HUES48 (cell line): ENCODE results near the gene NDUFV2.
A peak's percentile ranks its signal among the peaks of the same experiment; 100 is the strongest.

Source experiments
- H3K27ac ChIP-seq: one replicate; pipeline ENCODE4 v1.7.0; 2013; ENCODE audit warnings: low read depth, low read length, inconsistent platforms
- H3K27me3 ChIP-seq: 2 replicates; pipeline ENCODE4 v1.6.1; 2013; ENCODE audit warnings: mild to moderate bottlenecking, low read length; ENCODE audit not compliant: control insufficient read depth, insufficient read depth
- H3K36me3 ChIP-seq: 2 replicates; pipeline ENCODE4 v1.6.1; 2013; ENCODE audit warnings: low read length; ENCODE audit not compliant: control insufficient read depth, insufficient read depth
- H3K4me1 ChIP-seq: 2 replicates; pipeline ENCODE4 v1.6.1; 2013; ENCODE audit warnings: mild to moderate bottlenecking, low read length; ENCODE audit not compliant: control insufficient read depth, insufficient read depth
- H3K4me3 ChIP-seq: 2 replicates; pipeline ENCODE4 v1.5.1; 2013; ENCODE audit warnings: mild to moderate bottlenecking, low read depth, low read length
- H3K9ac ChIP-seq: 2 replicates; pipeline ENCODE4 v1.6.1; 2013; ENCODE audit warnings: mild to moderate bottlenecking, low read depth, low read length, moderate library complexity
- H3K9me3 ChIP-seq: 2 replicates; pipeline ENCODE4 v1.6.1; 2013; ENCODE audit warnings: low read length; ENCODE audit not compliant: control insufficient read depth, insufficient read depth

NDUFV2 gene

GRCh38 chr18:9136315-9137155 is 34.0 kb downstream of the NDUFV2 start, which contains the start of gene ANKRD12:
ANKRD12 (plus strand) TSS chr18:9136781; CDS start chr18:9182433, 45,652 bp downstream.
- peak within 1 kb of the TSS; percentile 91 for H3K9ac ChIP-seq
- H3K9me3 ChIP-seq, result no peaks in the 10 kb centered on the region
- H3K4me1 ChIP-seq, result peaks cover 7% of the 10 kb centered on the region
- H3K36me3 ChIP-seq, result peaks cover 34% of the 10 kb centered on the region
- H3K27me3 ChIP-seq, result no peaks in the 10 kb centered on the region
- peak within 1 kb of the TSS; percentile 100 for H3K4me3 ChIP-seq
- H3K27ac ChIP-seq, result peak within 1 kb of the TSS; percentile 98

GRCh38 chr18:9137168-9138066 is 34.9 kb downstream of the NDUFV2 start:
- Histone ChIP-seq H3K27me3 (no peaks in the 10 kb centered on the region), H3K9ac (peak overlapping the region; percentile 77), H3K4me3 (peak overlapping the region; percentile 100), H3K27ac (peak overlapping the region; percentile 98), H3K36me3 (peaks cover 26% of the 10 kb centered on the region), H3K4me1 (peaks cover 9% of the 10 kb centered on the region), H3K9me3 (no peaks in the 10 kb centered on the region)

- H3K4me1 ChIP-seq, result peaks cover 9% of the 10 kb centered on the region
- no peak overlapping the region for H3K9ac ChIP-seq
- H3K27ac ChIP-seq, result no peak overlapping the region
- H3K27me3 ChIP-seq, result no peaks in the 10 kb centered on the region
- no peak overlapping the region for H3K4me3 ChIP-seq
- no peaks in the 10 kb centered on the region for H3K9me3 ChIP-seq
- H3K36me3 ChIP-seq, result peaks cover 6% of the 10 kb centered on the region
Measured at GRCh38 chr18:9139400-9140039, 37.0 kb downstream of the NDUFV2 start.

GRCh38 chr18:9140381-9140780 is 37.9 kb downstream of the NDUFV2 start:
- H3K36me3 ChIP-seq, result no peaks in the 10 kb centered on the region
- H3K27ac ChIP-seq, result no peak overlapping the region
- H3K4me1 ChIP-seq, result peaks cover 9% of the 10 kb centered on the region
- H3K4me3 ChIP-seq, result no peak overlapping the region
- no peak overlapping the region for H3K9ac ChIP-seq
- no peaks in the 10 kb centered on the region for H3K9me3 ChIP-seq
- no peaks in the 10 kb centered on the region for H3K27me3 ChIP-seq

GRCh38 chr18:9140984-9141383 is 38.5 kb downstream of the NDUFV2 start:
- no peaks in the 10 kb centered on the region for H3K36me3 ChIP-seq
- no peaks in the 10 kb centered on the region for H3K9me3 ChIP-seq
- peaks cover 9% of the 10 kb centered on the region; the same call in 1 of the 2 replicates for H3K4me1 ChIP-seq
- H3K27me3 ChIP-seq, result no peaks in the 10 kb centered on the region
- no peak overlapping the region for H3K4me3 ChIP-seq
- no peak overlapping the region for H3K9ac ChIP-seq
- H3K27ac ChIP-seq, result no peak overlapping the region

- peaks cover 14% of the 10 kb centered on the region; the same call in 1 of the 2 replicates for H3K4me1 ChIP-seq
- no peak overlapping the region for H3K27ac ChIP-seq
- no peaks in the 10 kb centered on the region for H3K36me3 ChIP-seq
- no peaks in the 10 kb centered on the region for H3K9me3 ChIP-seq
- H3K9ac ChIP-seq, result no peak overlapping the region
- no peak overlapping the region for H3K4me3 ChIP-seq
- H3K27me3 ChIP-seq, result no peaks in the 10 kb centered on the region
Measured at GRCh38 chr18:9146224-9146623, 43.7 kb downstream of the NDUFV2 start.

GRCh38 chr18:9147440-9148202 is 45.1 kb downstream of the NDUFV2 start:
- Histone ChIP-seq H3K36me3 (no peaks in the 10 kb centered on the region), H3K9me3 (no peaks in the 10 kb centered on the region), H3K27ac (peak overlapping the region; percentile 55), H3K4me1 (peaks cover 10% of the 10 kb centered on the region; the same call in 1 of the 2 replicates), H3K9ac (no peak overlapping the region), H3K27me3 (no peaks in the 10 kb centered on the region), H3K4me3 (no peak overlapping the region)

- Histone ChIP-seq H3K4me1 (peaks cover 10% of the 10 kb centered on the region; the same call in 1 of the 2 replicates), H3K4me3 (no peak overlapping the region), H3K36me3 (no peaks in the 10 kb centered on the region), H3K9ac (no peak overlapping the region), H3K9me3 (no peaks in the 10 kb centered on the region), H3K27ac (no peak overlapping the region), H3K27me3 (no peaks in the 10 kb centered on the region)
Measured at GRCh38 chr18:9148203-9148552, 45.7 kb downstream of the NDUFV2 start.

GRCh38 chr18:9150121-9150520 is 47.6 kb downstream of the NDUFV2 start:
- Histone ChIP-seq H3K36me3 (no peaks in the 10 kb centered on the region), H3K27ac (no peak overlapping the region)

GRCh38 chr18:9153256-9153655 is 50.8 kb downstream of the NDUFV2 start:
- Histone ChIP-seq H3K9me3 (no peaks in the 10 kb centered on the region), H3K4me3 (no peak overlapping the region), H3K4me1 (peaks cover under 1% of the 10 kb centered on the region; the same call in 1 of the 2 replicates), H3K36me3 (no peaks in the 10 kb centered on the region), H3K27me3 (no peaks in the 10 kb centered on the region), H3K9ac (no peak overlapping the region), H3K27ac (no peak overlapping the region)

More at GRCh38 chr18:9150121-9150520, 47.6 kb downstream of the NDUFV2 start:
- H3K27me3 ChIP-seq, result no peaks in the 10 kb centered on the region
- H3K4me3 ChIP-seq, result no peak overlapping the region
- H3K9ac ChIP-seq, result no peak overlapping the region
- H3K4me1 ChIP-seq, result peaks cover 10% of the 10 kb centered on the region; the same call in 1 of the 2 replicates
- H3K9me3 ChIP-seq, result no peaks in the 10 kb centered on the region
